Kidney capillary endothelial cell (primary cell): ENCODE results near the gene SLC35F1.
"Not testable (repeated sequence)": the region's sequence is repeated elsewhere in the genome, so short reads cannot be mapped to it uniquely, and the experiment has no call there.

Source experiments
- DNase-seq: peaks from one replicate; pipeline ENCODE4 v3.0.0-alpha.2; 2018; ENCODE audit warnings: low spot score

Gene SLC35F1

DNA sequence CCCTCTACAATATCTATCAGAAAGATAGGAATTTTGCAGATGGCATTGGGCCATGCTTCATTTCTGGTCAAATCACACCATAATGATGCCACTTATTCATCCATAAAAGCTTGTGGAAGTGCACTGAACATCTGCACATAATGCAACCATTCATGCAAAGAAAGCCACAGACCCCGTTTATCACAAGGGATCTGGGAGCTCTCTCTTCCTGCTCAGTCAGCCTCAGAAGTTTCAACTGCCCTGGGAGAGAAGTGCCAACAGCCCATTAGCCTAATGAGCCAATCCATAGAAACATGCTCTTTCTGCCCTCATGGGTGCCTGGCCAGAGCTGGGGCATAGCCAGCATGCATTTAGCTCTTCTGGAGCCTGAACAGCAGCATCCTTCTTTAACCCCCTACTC lies 85.8 kb downstream of the SLC35F1 start:
- no peak for DNase-seq

DNA sequence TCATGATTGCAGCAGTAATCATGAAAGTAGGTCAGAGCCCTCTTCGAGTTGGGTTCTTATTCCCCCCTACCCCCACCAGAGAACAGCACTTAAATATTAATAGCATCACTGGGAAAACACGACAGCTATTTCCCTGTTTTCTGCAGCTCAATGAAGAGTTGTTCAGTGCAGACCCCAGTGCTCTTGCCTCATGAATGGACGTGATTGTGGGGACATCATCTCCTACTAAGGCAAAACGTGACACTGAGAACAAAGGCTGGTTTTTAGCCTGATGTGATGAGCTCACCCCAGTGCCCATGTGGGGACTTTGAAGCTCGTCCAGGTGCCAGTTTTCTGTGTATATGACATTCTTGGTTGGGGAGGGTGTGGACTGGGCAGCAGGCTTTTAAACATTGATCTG lies 105.9 kb downstream of the SLC35F1 start:
- no peak for DNase-seq

DNA sequence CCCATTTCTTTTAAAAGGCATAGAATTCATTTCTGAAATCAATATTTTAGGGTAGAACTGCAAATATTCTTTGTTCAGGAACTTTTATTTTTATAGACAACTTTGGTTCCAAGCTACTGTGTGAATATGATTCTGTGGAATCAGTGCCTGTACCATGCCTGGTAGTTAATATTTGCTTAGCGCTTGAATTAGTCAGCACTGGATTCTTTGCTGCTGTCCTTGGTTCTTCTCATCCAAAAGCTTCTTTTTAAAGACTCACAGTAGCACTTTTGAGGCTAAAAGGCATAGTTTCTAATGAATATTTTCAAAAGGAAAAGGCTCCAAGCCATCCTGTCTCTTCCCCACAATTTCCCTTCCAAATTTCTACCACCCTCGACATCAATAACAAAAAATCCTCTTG lies 109.5 kb downstream of the SLC35F1 start:
- DNase-seq = no peak

DNA sequence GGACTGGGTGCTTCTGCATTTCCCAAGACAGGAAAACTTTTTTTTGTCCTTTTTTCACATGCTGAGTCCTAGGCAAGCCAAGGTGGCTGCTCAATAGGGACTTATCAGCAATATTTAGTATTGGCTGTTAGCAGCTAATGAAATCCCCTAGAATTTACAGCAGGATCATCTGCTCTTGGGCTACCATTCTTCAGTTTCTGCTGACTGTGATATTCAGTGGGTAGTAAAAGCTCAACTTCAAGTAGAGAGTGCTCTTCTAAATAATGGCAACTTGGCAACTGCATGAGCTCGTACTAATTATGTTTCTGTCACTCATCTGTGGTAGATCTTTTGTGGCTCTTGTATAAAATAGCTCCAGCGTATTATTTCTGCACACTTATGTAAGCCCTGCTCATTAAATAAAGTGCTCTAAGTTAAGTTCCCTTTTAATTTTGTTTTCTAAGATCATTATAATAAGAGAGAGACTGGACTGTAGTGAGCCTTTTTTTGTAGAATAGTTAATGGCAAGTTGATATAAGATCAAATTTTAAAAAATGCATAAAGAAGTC lies 110.3 kb downstream of the SLC35F1 start:
- no peak for DNase-seq

DNA sequence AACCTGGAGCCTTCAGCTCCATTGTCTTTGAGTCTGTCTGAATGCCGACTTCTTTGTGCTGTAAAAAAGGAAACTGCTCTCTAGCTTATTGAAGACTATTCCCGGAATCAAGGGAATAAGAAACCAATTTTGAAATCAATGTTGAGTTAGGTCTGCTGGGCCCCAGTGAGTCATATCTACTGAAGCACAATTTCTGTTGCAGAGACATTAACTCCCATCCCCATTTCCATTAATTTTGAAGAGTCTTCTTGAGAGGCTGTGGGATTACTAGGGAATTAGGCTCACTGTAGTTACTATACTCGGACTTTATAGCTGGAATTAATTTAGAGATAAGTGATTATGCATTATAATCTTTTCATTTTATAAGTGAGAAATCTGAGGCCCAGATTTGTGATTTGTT lies 116.7 kb downstream of the SLC35F1 start:
- no peak for DNase-seq

DNA sequence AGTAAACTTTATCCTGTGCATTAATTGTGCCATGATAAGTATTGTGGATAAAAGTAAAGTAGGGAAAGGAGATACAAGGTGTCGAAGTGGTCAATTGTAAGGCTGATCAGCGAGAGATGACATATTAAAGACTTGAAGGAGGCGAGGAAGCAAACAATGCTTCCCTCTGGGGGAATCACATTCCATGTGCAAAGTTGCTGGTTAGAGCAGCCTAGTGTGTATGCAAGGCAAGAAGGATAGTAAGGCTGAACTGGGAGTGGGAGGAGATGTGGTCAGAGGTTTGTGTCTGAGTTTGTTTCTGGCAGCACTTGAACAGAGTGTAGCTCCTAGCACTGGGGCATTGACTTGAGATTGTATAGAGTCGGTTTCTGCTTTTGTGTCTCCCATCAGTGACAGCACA lies 122.9 kb downstream of the SLC35F1 start:
- DNase-seq = no peak

DNA sequence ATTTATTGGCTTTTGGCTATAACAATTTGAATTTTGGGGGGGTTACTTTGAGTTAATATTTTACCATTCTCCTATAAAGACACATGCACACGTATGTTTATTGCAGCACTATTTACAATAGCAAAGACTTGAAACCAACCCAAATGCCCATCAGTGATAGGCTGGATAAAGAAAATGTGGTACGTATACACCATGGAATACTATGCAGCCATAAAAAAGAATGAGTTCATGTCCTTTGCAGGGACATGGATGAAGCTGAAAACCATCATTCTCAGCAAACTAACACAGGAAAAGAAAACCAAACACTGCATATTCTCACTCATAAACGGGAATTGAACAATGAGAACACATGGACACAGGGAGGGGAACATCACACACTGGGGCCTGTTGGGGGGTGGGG lies 130.4 kb downstream of the SLC35F1 start:
- not testable (repeated sequence) for DNase-seq

DNA sequence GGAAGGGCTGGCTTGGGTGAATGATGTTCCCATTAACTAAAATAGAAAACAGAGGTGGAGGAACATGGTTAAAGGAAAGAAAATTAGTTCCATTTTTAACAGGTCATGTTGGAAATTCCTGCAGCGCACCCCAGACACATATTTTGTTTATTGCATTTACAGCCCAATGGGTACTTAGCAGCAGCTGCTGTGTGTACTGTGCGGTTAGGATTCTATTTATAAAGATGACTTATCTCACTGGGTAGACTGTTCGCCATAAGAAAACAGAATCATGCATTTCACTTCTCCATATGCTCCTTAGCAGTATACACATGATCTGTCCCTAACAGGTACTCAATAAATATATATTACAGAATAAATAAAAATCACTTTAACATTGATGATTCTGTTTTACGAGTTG lies 135.8 kb downstream of the SLC35F1 start:
- DNase-seq = no peak

DNA sequence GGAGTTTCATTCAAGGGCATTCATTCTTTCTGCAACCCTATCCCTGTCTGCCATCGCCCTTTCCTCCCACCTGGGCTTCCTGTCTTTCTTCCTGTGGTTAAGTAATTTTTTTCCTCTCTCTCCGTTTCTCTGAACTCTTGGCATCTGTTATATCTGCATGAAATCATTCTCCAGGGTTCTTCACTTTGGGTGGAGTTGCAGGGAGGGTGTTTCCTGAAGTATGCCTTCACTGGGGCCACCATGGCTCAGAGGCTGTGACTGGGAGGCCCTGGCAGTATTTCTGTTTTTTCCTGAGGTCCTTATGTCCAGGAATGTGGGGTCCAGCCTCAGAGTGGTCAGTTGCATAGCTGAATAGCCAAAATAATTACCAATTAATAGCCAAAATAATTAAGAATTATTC lies 137.2 kb downstream of the SLC35F1 start:
- DNase-seq = no peak

DNA sequence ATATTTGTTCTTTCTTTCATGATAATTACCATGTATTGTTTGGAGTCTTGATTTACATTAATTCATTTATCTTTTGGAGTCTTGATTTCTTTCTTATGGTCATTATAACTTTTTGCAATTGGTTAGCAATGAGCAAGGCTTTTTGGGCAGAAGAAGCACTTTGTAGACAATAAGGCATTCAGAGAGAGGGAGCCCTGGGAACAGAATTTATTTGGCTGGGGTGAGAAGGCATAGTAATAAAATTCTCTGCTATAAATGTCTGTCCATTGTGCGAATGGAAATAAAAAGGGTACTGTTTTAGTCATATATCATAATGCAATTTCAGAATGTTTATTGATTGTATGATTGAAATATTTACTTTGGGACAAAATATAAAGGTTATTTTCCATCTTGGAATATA lies 147.0 kb downstream of the SLC35F1 start:
- no peak for DNase-seq

DNA sequence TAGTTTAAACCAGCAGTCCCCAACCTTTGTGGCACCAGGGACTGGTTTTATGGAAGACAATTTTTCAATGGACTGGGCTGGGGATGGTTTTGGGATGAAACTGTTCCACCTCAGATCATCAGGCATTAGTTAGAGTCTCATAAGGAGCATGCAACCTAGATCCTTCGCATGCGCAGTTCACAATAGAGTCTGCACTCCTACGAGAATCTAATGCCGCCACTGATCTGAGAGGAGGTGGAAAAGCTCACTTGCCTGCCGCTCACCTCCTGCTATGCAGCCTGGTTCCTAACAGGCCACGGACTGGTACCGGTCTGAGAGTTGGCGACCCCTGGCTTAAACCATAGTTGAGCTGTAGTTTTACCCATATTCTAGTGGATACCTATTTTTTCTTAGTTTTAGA lies 154.6 kb downstream of the SLC35F1 start:
- no peak for DNase-seq

DNA sequence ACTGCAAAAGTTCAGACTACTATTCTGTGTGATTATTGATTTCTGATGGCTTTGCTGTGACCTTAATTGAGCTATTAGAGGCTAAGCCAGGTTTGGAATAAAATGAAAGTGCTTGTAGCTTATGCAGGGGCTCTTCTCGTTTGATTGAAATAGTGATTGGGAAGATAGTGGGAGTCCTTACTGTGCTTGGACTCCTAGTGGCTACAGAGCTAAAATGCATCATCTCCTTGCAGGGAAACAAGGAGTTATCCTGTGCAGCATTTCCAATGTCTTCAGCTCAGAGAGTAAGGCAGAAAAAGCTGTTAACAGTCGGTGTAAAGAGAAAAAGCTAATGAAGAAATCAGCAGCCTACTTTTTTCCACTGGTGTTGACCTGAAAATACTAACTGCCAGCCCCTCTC lies 173.5 kb downstream of the SLC35F1 start:
- no peak for DNase-seq

DNA sequence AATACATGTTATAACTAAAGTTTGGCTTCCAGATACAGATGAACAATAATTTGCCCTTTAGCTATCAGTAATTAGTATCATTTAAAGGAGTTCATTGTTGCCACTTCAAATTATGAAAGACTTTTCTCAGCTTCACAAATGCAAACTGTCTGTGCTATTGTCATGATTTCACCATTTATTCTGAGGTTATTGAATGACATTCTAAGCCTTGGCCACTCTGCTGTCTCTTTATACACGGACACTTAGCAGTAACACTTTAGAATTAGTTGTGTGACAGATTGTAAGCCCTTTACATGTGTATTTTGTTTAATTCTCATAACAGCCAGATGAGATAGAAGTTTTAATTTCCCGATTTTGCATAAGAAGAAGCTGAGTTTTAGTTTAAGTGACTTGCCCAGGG lies 176.6 kb downstream of the SLC35F1 start:
- no peak for DNase-seq

DNA sequence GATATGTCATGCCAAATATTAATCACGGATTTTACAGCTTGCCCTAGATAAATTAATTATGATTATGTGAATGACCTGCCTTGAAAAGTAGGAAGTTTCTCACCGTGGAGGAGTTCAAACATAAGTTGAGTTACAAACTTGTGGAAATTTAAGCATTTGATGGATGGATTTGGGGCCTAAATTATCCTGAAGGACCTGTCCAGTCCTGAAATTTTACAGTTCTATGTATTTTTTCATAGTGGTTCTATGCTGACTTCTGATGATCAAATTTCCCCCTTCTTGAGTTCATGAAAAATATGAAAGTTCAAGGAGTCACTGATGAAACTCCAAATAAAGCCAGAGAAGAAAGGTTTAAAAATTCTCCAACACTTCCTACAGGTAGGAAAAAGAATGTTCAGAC lies 178.6 kb downstream of the SLC35F1 start:
- DNase-seq = no peak

DNA sequence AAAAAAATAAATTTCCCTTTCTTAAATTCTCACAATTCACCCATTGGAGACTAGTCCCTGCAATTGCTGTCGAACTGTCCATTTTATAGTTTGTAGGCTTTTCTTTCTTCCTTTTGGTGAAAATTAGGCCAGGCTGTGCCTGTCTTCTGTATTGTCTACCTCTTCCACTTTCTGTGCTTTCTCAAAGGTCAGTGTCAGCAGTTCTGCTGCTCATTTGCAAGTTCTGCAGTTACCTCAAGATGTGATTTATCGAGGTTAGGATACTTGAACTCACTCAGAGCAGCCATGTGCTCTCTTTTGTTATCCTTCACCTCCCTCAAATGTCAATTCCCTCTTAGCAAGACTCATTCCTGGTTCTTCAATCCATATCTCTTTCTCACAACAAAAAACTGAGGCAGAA lies 179.1 kb downstream of the SLC35F1 start:
- DNase-seq = no peak

DNA sequence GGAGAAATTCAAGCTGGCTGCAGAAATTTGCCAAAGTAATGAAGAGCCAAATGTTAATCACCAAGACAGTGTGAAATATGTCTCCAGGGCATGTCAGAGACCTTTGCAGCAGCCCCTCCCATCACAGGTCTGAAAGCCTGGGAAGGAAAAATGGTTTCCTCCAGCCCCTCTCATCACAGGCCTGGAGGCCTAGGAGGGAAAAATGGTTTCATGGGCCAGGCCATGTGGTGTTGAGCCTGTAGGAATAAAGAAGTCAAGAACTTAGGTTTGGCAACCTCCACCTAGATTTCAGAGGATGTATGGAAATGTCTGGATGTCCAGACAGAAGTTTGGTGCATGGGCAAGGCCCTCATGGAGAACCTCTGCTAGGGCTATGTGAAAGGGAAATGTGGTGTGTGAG lies 185.0 kb downstream of the SLC35F1 start:
- no peak for DNase-seq

DNA sequence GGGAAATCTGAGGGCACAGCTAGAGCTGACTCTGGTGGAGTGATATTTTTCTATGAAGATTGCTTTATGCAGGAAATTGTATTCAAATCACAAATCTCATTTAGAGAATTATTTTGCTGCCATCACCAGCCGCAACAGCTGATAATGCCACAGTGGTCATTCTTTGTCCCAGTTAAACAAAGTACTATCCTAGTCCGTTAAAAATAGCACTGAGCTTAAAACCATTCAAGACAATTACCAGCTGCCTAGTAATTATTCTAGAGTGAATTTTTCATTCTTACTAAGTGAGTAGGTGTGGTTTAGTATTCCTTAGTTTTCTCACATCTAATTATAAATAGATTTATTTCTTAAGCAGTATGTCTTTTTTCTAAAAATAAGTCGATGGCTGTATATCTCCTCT lies 190.5 kb downstream of the SLC35F1 start:
- DNase-seq = no peak

DNA sequence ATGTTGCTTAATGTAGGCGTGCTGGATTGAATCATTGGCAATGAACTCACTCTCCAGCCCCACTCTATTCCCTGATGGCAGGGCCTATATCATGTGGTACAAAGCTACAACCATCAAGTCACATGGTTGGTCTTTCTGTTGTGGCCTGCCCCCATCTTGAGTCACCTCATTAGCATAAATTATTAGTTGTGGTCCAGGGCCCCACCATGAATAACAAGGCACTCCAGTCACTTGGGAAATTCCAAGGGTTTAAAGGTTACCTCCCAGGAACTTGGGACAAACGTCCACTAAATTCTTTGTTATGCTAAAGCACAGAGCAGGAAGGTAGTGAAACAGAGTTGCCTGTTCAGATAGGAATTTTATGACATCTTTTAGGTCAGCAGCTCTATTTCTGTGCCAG lies 193.7 kb downstream of the SLC35F1 start:
- DNase-seq = peak; percentile 70

DNA sequence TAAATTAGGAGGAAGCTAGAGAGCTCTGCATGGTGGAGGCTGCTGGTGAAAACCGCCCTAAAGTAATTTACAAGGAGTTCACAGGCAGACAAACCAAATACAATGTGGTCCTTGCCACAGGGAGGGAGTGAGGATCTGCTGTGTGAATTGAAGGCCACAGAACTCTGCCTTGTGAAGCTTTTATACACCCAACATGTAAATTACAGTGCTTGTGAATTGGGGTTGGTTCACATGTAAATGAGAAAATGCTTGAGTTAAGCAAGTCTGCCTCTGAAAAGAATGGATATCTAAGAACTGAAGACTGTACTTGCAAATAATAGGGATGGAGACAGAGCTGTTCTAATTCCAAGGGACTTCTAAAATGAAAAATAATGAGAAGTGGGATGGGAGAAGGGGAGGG lies 194.2 kb downstream of the SLC35F1 start:
- no peak for DNase-seq

DNA sequence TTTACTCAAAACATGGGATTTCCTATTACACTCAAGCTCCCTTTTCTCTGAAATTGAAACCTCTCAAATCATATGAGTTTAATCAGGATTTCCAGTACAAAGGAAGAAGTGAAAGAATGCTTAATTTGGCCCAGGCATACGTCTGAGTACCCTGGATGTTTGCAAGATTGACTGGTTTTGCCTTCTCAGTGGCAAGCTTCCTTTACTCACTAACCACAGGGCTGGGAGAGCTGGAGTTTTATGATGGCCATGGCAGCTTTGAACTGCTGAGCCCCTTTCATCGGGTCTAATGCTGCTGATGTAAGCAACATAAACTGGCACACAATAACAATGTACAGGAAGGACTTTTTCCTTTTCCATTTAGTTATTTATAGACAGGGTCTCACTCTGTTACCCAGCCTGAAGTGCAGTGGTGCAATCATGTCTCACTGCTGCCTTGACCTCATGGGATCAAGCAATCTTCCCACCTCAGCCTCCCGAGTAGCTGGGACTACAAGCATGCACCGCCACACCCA lies 194.8 kb downstream of the SLC35F1 start:
- DNase-seq = peak; percentile 16

DNA sequence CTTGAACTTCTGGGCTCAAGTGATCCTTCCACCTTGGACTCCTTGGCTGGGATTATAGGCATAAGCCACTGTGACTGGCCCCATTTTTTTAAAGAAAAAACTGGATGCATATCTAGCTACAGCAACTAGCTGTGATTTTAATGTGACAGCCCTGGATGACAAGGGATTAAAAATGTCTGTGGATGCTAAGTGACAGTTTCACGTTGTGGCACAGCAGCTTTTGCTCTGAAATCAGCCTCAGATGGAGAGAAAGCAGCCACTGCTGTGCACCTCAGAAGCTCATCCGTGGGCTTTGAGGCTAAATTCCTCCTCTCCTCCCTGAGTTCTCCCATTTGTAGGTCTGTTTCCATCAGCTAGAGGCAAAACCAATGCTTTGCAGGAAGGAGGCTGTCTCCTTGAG lies 195.3 kb downstream of the SLC35F1 start:
- DNase-seq = no peak

DNA sequence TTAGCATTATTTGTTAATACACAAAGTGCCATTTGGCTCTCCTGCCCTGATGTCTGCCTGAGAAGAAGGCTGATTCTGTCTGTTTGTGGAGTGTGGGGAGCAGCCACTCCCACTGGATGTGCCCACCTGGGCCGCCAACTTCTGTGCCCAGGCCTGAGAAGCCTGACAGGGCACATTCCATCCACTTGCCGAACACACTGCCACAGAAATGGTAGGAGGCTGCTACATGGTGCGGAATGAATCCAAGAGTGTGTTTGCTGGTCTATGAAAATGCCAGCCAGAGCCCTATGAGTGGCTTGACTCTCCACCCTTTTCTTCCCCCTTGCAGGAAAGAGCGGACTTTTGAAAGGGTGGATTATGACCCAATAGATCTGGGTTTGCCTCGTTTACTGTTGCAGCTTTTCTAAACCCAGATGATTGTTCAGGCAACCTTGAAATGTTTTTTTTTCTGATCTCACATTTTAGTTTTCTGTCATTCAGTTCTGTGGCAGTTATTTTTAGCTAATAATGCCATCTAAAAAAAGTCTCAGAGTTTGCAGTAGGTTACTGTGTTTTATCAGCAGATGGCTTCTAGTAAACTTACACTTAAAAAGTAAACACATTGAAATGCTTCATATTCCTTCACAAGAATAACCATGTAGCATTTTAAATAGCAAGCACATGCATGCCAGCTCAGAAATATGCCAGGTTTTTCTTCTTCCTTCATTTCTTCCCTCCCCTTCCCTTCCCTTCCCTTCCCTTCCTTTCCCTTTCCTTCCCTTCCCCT lies 196.5 kb downstream of the SLC35F1 start:
- DNase-seq = no peak

DNA sequence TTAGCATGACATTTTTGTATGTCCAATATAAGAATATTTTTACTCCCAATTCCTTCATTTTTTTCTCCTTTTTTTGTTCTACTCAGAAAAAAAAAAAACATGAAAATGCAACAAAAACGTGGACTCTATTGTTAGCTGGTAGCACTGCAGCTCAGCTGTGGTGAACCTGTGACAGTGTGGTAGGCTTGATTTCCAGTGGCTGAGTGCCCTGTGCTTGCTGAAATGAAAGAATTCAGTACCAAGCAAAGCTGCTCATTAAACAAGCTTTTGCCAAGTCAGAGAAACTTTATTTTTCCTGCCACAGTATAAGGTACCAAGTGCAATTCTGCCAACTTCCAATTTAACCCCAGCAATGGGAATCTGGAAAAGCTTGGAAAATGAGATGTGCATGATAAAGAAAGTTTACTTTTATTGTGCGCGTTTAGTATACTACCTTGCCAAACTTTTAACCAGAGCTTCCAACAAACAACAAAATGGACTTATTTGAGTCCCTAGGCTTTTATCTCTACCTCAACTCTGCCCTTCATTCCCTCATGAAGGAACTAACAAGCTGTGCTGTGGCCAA lies 215.2 kb downstream of the SLC35F1 start:
- DNase-seq = no peak

DNA sequence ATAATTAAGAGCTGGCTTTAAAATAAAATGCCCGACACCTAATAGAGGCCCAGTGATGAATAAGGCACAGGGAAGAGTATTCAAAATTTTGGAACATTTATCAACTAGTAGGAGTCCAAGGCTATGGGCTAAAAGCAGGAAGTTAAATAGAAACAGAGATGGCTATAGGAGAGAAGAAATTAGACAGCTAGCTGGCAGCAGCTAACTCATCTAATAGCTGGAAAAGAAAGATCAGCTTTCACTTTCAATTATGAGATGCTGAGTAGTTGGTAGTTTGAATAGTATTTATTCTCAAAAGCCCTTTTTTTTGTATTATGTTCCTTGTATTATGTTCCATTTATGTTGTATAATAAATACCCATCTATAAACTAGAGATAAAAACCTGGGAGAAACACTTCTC lies 215.7 kb downstream of the SLC35F1 start:
- no peak for DNase-seq
